Breast epithelium (tissue), 4 donors: ENCODE measurements around the gene FRAT1. TPM values are rescaled to one million over a fixed set of nuclear protein-coding genes. Genes with fewer than 3 reads are reported as not detected.
A peak's percentile ranks its signal among the peaks of the same experiment; 100 is the strongest.

ENCODE experiments used
- DNase-seq, 2 donors: peaks; one replicate each; pipeline ENCODE4 v3.0.0-alpha.2; 2019; ENCODE audit warnings: low spot score in 2 of 2
- H3K27ac ChIP-seq, 2 donors: fragments of 200-600 bp; sonication (generic) in 1 of 2; one replicate each; pipeline ENCODE4 v1.5.1; 2016 to 2019; ENCODE audit warnings: mild to moderate bottlenecking in 1 of 2
- H3K27me3 ChIP-seq, 2 donors: fragments of 200-600 bp; sonication (generic) in 1 of 2; one replicate each; pipeline versions ENCODE4 v1.5.1 to v1.6.0; 2017 to 2019; ENCODE audit warnings: control low read depth in 1 of 2, mild to moderate bottlenecking in 1 of 2
- H3K36me3 ChIP-seq: fragments of 200-600 bp; one replicate; pipeline ENCODE4 v1.5.1; 2019
- H3K4me1 ChIP-seq, 2 donors: fragments of 200-600 bp; sonication (generic); one replicate each; pipeline ENCODE4 v1.5.1; 2016 to 2019; ENCODE audit warnings: control low read depth in 1 of 2
- H3K4me3 ChIP-seq, 3 donors: fragments of 200-600 bp; sonication (generic); 1 replicate in 2 of 3; 2 replicates in 1 of 3; pipeline ENCODE4 v1.5.1; 2016 to 2019; ENCODE audit warnings: mild to moderate bottlenecking in 3 of 3, moderate library complexity in 2 of 3
- H3K9me3 ChIP-seq, 2 donors: fragments of 200-600 bp; sonication (generic) in 1 of 2; one replicate each; pipeline ENCODE4 v1.5.1; 2016 to 2019; ENCODE audit warnings: control low read depth in 1 of 2
- POLR2A ChIP-seq: fragments of 450-650 bp; IDR thresholded peaks from one replicate; pipeline ENCODE4 v1.6.1; 2016; ENCODE audit warnings: antibody characterized with exemption, mild to moderate bottlenecking, moderate library complexity
- POLR2AphosphoS5 ChIP-seq, 3 donors: sonication (generic); formaldehyde crosslinking; IDR thresholded peaks; one replicate each; pipeline ENCODE4 v1.6.1; 2017; ENCODE audit warnings: antibody characterized with exemption in 3 of 3
- intact Hi-C: fragments of 100-400 bp; cut with DNase I; formaldehyde crosslinking; loops from one replicate; pipeline ENCODE4 v1.15.1; 2023; ENCODE audit warnings: low total_unique reads
- total RNA-seq, 3 donors: library from RNA; depleted of rRNA; stranded (reverse); fragments of >200 nt; gene quantifications; one replicate each; pipeline ENCODE4 v1.1.0, GENCODE V29; 2016
- TF ChIP-seq, protein P1 (sequence below), 3 donors: fragments of 450-650 bp; IDR thresholded peaks; one replicate each; pipeline ENCODE4 v1.5.1; 2016 to 2017; ENCODE audit warnings: antibody characterized with exemption in 3 of 3, mild to moderate bottlenecking in 3 of 3, moderate library complexity in 3 of 3

FRAT1 gene
- total RNA-seq, 3 donors from 2014 or later = 3.6 to 11.6 (median 9.8) TPM

GRCh38 chr10:97355571-97355975, 36.5 kb downstream of the FRAT1 start:
- H3K27ac ChIP-seq = no peak overlapping the region
- no peak for TF ChIP-seq POLR2A
- TF ChIP-seq, protein P1, sequence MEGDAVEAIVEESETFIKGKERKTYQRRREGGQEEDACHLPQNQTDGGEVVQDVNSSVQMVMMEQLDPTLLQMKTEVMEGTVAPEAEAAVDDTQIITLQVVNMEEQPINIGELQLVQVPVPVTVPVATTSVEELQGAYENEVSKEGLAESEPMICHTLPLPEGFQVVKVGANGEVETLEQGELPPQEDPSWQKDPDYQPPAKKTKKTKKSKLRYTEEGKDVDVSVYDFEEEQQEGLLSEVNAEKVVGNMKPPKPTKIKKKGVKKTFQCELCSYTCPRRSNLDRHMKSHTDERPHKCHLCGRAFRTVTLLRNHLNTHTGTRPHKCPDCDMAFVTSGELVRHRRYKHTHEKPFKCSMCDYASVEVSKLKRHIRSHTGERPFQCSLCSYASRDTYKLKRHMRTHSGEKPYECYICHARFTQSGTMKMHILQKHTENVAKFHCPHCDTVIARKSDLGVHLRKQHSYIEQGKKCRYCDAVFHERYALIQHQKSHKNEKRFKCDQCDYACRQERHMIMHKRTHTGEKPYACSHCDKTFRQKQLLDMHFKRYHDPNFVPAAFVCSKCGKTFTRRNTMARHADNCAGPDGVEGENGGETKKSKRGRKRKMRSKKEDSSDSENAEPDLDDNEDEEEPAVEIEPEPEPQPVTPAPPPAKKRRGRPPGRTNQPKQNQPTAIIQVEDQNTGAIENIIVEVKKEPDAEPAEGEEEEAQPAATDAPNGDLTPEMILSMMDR (IDR thresholded peaks at IDR 0.05) = peak in 2 of 3 donors; percentile 31 to 55
- TF ChIP-seq POLR2AphosphoS5 (IDR thresholded peaks at IDR 0.05) = peak in 1 of 3 donors; percentile 29
- H3K4me3 ChIP-seq = no peak overlapping the region
- no peaks in the 10 kb centered on the region for H3K36me3 ChIP-seq
- no peaks in the 10 kb centered on the region for H3K9me3 ChIP-seq
- no peak for DNase-seq
- no peaks in the 10 kb centered on the region for H3K4me1 ChIP-seq
- intact Hi-C loops = loop anchor here (5.0 kb wide), 1 partner anchor 628 kb away; no protein-coding TSS in a partner anchor
- no peaks in the 10 kb centered on the region for H3K27me3 ChIP-seq

DNA sequence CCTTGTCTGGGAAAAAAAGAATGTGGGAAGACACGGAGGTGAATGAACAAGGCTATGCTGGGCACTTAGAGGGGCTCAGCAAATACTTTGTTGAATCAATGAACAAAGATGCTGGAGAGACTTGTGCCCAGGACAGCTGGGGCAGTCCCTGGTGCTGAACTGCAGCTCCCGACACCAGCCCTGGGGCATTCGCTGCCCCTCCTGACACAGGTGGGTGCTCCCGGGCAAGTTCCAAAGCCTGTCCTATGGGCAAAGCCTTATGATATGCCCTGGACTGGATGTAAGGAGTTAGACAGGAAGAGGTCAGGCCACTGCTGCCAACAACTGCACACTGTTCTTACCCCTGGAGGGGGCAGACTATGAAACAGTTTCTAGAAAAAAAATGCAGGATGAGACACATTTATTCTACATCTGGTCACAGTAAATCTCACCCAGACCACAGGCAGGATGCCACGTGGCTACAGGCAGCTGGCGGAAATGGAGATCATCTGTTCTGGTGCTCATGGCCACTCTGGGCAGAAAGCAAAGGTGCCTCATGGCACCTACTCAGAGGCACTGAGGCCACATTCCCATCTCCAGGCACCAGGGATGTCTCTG, 37.3 kb downstream of the FRAT1 start:
- Histone ChIP-seq H3K36me3 (no peaks in the 10 kb centered on the region), H3K9me3 (no peaks in the 10 kb centered on the region), H3K4me1 (no peaks in the 10 kb centered on the region), H3K4me3 (no peak overlapping the region), H3K27ac (no peak overlapping the region), H3K27me3 (no peaks in the 10 kb centered on the region)
- TF ChIP-seq POLR2A (no peak), POLR2AphosphoS5 (IDR thresholded peaks at IDR 0.05) (no peak)
- TF ChIP-seq, protein P1 (IDR thresholded peaks at IDR 0.05) = no peak
- intact Hi-C loops = loop anchor here (5.0 kb wide), 1 partner anchor 629 kb away; no protein-coding TSS in a partner anchor
- no peak for DNase-seq

GRCh38 chr10:97356918-97357317, 37.8 kb downstream of the FRAT1 start:
- no peaks in the 10 kb centered on the region for H3K27me3 ChIP-seq
- H3K4me3 ChIP-seq = no peak overlapping the region
- no peaks in the 10 kb centered on the region for H3K9me3 ChIP-seq
- no peaks in the 10 kb centered on the region for H3K36me3 ChIP-seq
- intact Hi-C loops = loop anchor here (5.0 kb wide), 1 partner anchor 630 kb away; no protein-coding TSS in a partner anchor
- no peak for DNase-seq
- H3K4me1 ChIP-seq = no peaks in the 10 kb centered on the region
- no peak overlapping the region for H3K27ac ChIP-seq
- TF ChIP-seq POLR2AphosphoS5 (IDR thresholded peaks at IDR 0.05) (no peak), POLR2A (no peak)
- TF ChIP-seq, protein P1 (IDR thresholded peaks at IDR 0.05) = no peak

- intact Hi-C loops = loop anchor here (5.0 kb wide), 1 partner anchor 631 kb away; no protein-coding TSS in a partner anchor
- H3K4me3 ChIP-seq = no peak overlapping the region
- no peaks in the 10 kb centered on the region for H3K27me3 ChIP-seq
- H3K27ac ChIP-seq = no peak overlapping the region
- no peaks in the 10 kb centered on the region for H3K9me3 ChIP-seq
- no peak for DNase-seq
- H3K4me1 ChIP-seq = no peaks in the 10 kb centered on the region
- TF ChIP-seq POLR2A = no peak
- TF ChIP-seq POLR2AphosphoS5 (IDR thresholded peaks at IDR 0.05) = no peak
- TF ChIP-seq, protein P1 (IDR thresholded peaks at IDR 0.05) = no peak
- H3K36me3 ChIP-seq = no peaks in the 10 kb centered on the region
Measured at GRCh38 chr10:97358349-97358748, 39.3 kb downstream of the FRAT1 start.

- Histone ChIP-seq H3K4me1 (no peaks in the 10 kb centered on the region), H3K4me3 (no peak overlapping the region), H3K27ac (no peak overlapping the region), H3K36me3 (no peaks in the 10 kb centered on the region), H3K9me3 (no peaks in the 10 kb centered on the region), H3K27me3 (no peaks in the 10 kb centered on the region)
- no peak for DNase-seq
- intact Hi-C loops = loop anchor here (5.0 kb wide), 1 partner anchor 631 kb away; no protein-coding TSS in a partner anchor
- TF ChIP-seq, protein P1 (IDR thresholded peaks at IDR 0.05) = no peak
- no peak for TF ChIP-seq POLR2A
- TF ChIP-seq POLR2AphosphoS5 (IDR thresholded peaks at IDR 0.05) = no peak
Measured at GRCh38 chr10:97358781-97359180, 39.7 kb downstream of the FRAT1 start.
